GM18870 (cell line): ENCODE data around the gene FAM210A.
"Not testable (repeated sequence)": the region's sequence is repeated elsewhere in the genome, so short reads cannot be mapped to it uniquely, and the experiment has no call there.

Experiments used
- ATAC-seq: cut with Tn5 transposase; IDR thresholded peaks from one replicate; pipeline ENCODE4 v1.9.1; 2021; ENCODE audit warnings: moderate library complexity; ENCODE audit not compliant: unreplicated experiment

Gene FAM210A, protein sequence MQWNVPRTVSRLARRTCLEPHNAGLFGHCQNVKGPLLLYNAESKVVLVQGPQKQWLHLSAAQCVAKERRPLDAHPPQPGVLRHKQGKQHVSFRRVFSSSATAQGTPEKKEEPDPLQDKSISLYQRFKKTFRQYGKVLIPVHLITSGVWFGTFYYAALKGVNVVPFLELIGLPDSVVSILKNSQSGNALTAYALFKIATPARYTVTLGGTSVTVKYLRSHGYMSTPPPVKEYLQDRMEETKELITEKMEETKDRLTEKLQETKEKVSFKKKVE

DNA sequence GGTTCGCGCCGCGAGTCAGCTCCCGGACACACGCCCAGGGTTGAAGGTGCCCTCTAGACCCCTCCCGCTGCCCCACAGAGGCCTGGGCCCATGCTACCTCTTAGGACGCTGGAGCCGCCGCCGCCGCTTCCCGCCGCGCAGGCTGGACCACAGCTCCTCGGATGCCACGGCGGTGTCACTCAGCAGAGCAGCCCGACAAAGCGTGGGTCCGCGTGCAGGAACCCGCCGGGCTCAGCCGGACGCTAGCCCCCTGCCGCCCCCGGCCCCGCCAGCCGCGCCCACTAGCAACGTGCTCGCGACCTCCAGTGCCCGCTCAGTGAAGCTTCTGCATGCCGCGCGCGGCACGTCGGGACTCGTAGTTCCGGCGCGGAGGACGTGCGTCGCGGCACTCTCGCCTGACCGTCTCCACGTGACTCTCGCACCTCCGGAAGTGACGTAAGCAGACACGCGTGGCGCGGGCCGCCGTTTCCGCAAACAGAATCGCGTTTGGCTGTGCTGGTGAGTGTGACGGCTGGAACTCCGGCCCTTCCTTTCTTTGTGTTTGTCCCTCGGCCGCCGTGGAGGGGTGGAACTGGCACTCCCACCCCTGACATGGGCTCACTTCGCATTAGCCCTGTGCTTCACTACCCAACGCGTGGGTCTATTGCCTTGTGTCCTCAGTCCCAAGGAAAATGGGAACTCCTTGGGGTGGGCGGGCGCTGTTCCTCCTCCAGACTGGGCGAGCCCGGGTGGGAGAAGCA is at the start of gene FAM210A, which contains the start of gene RNMT:
FAM210A (minus strand) TSS at position 327 of the 740 bp plus-strand sequence. CDS start 44,481 bp downstream, outside the sequence.
RNMT (plus strand) TSS at position 442 of the 740 bp plus-strand sequence. CDS start 4,845 bp downstream, outside the sequence.
- peak; percentile 75 for ATAC-seq

DNA sequence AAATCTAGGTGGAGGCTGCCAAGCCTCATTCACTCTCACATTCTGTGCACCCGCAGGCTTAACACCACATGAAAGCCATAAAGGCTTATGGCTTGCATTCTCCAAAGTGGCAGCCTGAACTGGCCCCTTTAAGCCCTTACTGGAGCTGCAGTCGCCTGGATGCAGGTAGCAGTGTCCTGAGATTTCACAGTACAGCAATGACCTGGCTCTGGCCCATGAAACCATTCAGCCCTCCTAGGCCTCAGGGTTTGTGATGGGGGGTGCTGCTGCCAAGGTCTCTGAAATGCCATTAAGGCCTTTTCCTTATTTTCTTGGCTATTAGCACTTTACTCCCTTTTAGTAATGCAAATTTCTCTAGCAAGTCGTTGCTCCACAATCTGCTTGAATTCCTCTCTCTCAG is 48.7 kb upstream of the FAM210A start:
- ATAC-seq = no peak

DNA sequence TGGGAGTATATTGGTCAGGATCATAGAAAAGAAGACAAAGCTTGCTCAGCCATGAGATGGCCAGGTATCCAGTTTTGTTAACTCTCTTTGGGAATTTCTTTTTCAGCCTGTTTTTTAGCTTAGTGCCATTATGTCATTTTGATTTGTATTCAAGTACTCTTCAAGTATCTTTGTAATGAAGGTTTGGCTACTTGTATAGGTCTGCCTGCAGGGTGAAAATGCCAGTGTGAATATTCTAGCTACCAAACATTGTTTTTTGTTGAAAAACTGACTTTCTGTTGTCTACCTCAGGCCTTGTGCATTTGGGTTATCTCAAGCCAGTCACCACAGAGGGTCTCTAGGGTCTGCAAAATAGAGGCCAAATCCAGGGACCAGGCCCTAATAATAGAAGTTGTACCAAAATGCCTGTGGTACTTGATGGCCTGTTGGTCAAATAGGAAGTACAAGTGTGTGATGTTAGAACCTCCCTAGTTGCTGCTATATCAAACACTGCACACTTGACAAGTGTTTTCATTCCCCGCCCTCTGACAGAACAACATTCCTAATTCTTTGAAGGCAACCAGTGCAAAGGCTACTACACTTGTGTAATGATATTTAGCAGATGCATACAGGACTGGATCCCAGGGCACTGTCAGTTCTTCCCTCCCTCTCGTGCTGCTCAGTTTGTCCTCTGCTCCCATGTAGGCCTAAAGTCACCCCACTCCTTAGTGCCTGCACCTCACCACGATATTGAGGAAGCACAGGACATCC is 36.5 kb upstream of the FAM210A start:
- ATAC-seq = no peak

DNA sequence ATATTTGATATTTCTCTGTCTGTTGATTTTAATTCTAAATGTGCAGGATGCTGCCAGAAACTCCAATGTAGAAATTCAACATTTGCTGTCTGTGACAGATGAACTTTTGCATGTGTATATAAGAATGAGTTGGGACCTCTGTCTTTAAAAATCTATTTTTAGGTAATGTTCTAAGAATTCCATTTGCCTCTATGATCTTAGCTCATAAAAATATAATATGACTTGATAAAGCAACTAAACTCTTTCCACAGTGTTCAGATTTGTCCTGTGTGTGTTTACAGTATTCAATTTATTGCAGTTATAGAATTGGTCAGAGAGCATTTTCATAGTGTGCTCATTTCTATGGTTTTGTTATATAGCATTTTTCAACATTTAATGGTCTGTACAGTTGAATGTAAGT is 33.7 kb upstream of the FAM210A start:
- ATAC-seq = no peak

DNA sequence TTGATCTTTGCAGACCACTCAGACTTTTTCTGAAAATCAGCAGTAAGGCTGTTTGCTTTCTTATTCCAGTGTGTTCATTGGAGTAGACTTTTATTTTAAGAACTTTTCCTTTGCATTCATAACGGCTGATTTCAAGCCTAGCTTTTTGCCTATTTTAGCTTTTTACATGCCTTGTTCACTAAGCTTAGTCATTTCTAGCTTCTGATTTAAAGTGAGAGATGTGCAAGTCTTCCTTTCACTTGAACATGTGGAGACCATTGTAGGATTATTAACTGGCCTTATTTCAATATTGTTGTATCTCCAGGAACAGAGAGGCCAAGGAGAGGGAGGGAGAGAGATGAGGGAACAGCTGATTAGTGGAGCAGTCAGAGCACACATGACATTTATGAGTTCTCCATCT is 32.3 kb upstream of the FAM210A start:
- no peak for ATAC-seq

DNA sequence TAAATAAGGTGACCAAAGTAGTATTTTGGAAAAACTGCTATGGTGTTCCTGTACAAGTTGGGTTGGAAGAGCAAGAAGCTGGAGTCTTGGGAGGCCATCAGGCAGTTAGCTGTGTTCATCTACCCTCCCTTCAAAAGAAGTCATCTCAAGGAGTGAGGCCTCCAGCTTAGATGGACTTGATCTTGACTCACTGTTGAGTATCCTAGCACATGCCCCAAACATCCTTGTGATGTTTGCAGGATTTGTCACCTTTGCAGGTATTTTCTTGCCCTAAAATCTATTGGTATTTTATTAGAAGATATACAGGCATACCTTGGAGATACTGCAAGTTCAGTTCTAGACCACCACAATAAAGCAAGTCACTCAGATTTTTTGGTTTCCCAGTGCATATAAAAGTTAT is 30.3 kb upstream of the FAM210A start:
- no peak for ATAC-seq

DNA sequence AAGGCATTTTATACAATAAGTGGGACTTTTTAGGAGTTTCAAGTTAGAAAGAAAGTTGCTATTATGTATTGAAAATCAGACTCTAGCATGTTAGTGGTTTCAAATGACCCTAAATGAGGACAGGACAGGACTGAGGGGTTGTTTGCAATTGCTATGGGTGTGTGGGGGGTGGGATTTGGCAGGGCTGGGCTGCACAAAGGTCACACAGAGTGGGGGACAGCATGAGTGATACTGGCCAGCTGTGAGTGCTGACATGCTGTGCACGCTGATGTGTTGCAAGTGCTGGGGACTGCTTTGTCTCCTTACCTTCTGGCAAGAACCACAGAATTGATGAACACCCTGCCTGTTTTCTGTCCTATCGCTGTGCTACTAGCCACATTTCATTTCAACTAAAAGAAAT is 29.9 kb upstream of the FAM210A start:
- ATAC-seq = no peak

DNA sequence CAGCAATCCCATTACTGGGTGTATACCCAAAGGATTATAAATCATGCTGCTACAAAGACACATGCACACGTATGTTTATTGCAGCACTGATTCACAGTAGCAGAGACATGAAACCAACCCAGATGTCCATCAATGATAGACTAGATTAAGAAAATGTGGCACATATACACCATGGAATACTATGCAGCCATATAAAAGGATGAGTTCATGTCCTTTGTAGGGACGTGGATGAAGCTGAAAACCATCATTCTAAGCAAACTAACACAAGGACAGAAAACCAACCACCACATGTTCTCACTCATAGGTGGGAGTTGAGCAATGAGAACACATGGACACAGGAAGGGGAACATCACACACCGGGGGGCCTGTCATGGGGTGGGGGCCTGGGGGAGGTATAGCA is 25.2 kb upstream of the FAM210A start:
- not testable (repeated sequence) for ATAC-seq

DNA sequence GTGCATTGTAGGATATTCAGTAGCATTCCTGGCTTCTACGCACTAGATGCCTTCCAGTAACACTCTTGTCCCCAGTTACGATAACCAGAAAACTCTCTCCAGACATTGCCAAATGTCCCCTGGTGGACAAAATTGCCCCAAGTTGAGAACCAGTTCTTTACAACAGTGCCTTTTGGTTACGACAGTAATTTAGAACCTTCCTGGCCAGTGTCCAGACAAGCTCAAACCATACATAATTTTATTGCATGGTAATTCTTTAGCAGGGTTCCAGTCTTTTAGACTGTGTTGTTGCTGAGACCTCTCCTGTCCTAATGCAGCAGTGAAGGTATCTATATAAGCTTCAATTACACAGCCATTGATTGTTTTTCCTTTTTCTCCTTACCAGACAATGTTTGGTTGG is 20.3 kb upstream of the FAM210A start:
- no peak for ATAC-seq

DNA sequence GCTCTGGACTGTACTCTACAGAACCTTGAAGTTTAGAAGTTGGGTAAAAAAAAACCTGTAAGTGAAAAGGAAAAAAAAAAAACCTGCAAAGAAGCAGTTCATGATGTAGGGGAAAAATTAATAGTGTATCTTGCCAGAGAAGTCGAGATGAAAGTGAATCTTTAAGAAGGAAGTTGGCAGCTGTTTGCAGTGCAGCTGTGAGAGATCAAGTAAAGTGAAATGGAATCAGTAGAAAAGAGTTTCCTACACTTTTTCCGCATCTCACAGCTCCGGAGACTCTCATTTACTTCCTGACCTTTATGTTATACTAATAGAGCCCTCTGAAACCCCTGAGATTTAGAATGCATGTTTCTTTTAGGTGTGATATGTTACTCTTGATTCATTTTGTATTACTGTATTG is 19.3 kb upstream of the FAM210A start:
- ATAC-seq = no peak

DNA sequence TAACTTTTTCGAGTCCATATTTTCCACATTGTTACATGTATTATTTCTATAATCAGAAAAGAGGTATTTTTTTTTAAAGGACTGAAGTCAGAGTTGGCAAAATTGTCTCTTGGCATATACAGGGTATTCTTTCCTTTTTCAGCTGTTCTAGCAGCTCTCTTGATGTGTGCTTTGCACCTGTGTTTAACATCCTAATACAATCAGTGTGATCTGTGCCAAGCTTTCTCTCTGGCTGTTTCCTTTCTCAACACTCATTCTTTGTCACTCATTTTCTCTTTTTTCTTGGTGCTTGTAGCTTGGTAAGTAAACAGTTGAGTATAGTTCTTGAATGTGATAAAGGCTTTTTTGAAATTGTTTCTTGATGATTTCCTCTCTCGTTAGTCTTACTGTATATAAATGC is 9.3 kb upstream of the FAM210A start:
- ATAC-seq = no peak

DNA sequence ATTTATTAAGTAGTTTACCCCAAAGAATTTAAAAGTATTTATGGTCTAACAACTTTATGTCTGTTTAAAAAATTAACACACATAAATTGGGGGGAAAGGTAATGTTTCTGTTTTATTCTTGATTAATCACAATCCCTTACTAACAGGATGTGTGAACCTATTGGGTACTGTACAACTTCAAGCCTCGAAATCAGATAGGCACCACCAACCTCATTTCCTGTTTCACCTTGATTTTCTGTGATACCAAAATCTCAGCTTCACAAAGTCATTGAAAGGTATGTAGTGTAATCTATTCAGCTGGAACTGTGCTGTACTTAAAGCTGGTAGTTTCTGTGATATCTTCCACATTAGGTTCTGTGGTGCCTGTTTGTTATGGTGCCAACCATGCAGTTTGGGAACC is 4.1 kb upstream of the FAM210A start:
- ATAC-seq = no peak

DNA sequence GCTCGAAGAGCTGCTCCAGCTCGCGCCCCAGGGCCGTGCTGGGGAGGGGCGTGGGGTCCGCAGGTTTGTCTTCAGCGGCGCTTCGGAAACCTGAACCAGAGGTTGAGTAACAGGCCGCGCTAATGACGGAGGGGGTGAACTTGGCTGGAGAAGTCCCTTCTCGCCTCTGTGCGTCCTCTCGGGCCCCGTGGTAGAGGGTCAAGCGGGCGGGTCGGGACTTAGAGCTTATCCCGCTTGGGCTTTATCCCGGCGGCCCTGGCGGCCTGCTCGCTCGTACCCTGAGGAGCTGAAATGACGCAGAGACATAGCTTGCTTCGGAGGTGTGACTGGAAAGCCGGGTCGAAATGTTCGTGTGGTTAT is 594 bp upstream of the FAM210A start:
- peak; percentile 4 for ATAC-seq

DNA sequence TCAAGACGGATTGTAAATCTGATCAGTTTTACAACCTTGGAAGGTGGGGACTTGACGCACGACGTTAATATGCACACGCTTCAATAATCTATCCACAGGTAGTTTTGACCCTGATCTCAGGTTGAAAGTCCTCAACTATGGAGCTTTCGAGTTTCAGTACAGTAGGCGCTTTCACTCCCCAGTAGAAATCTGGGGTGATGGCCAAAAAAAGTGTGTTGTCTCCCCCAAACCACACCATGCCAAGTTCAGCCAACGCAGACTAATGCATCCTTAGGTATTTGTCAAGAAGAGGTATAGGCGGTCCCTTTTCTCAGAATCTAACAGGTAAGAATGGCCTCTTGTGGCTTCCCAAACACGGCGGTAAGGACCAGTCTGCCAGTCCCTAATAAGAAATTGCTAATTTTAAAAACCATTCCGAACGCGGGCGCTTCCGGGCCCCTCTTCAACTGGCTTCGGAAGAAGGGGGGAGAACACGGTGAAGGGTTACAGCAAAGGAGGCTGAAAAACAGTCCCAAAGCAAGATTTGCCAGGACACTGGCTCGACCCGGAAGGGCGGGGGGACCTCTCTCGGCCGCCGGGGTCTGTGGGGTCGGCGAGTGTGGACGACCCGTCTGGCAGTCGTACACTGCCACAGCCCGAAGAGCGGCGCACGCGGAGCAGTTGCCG is 659 bp downstream of the FAM210A start:
- ATAC-seq = peak; percentile 10

DNA sequence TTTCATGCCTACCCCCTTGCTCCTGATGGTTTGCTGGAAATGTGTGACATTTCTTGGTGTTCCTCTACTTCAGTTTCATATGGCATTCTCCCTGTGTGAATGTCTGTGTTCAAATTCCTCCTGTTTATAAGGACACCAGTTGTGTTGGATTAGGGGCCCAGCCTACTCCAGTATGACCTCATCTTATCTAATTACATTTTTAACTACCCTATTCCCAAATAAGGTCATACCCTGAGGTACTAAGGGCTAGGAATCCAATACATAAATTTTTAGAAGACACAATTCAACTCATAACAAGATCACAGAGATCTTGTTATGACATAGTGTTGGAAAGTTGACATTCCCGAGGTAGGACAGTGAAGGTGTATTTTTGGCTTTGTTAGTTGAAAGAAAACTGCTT is 5.5 kb downstream of the FAM210A start:
- ATAC-seq = no peak

DNA sequence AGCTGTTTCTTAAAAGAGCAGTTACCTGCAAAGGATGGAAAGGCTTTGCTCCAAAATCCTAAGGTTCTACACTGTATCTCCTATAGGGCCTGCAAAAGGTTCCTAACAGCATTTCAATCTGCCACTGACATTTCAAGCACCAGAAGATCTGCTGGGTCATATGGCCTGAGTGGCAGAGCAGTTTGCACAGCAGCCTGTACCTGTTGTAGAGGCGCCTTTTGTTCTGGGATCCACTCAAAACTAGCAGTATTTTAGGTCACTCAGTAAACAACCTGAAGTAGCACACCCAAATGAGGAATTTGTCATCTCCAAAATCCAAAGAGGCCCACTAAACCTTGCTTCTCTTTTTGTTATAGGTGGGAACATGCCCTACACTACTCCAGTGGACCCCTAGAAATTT is 6.2 kb downstream of the FAM210A start:
- no peak for ATAC-seq

DNA sequence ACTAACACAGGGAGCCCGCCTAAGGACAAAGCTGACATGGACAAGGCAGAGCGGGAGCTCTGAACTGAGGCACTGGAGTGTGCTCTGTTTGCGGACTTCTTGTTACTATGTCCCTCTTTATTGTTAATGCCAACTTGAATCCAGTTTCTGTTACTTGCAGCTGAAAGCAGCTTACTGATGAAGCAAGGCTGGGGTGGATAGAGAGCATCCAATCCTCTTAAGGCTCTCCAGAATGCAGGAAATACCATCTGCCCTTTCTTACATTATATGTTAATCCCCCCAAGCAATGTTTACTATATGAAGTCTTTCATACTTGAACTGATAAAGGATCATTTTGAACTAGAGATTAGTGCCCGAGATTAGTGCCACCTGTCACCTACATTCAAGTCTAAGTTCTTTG is 9.4 kb downstream of the FAM210A start:
- no peak for ATAC-seq

DNA sequence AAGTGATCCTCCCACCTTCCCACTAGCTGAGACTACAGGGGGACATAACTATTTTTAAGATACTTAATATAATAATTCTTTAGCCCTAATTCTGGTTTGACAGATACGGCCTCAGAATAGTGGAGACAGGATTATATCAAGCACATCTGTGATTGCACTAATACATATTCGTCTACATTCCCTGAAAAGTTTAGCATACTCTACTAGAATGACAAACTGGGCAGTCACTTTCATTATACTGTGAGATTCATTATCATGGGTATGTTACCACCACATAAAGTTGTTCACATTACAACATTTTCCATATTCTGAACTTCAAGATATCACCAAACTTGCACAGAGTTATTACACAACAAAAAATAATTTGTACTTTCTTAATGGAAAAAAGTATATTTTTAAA is 11.0 kb downstream of the FAM210A start:
- ATAC-seq = no peak

DNA sequence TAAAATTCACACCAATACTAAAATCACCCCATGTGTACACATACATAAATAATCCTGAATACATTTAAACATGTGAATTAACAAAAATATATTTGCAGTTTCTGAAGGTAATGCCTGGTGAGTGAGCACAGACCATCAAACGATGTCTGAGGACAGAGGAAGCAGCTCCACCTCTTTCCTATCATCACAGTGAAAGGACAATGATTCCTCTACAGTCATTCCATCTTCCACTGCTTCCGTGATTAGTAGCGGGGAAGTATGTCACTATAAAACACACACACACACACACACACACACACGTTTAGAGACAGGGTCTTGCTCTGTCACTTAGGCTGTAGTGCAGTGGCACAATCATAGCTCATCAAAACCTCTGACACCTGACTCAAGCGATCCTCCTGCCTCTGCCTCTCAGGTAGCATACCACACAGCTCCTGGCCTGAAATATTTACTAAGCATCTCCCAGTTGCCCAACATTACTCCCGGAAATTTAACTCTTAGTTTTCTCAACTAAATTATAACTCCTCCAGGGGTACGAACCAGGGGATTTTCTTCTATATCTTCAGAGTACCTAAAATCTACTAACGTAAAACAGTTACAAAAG is 12.8 kb downstream of the FAM210A start:
- no peak for ATAC-seq

DNA sequence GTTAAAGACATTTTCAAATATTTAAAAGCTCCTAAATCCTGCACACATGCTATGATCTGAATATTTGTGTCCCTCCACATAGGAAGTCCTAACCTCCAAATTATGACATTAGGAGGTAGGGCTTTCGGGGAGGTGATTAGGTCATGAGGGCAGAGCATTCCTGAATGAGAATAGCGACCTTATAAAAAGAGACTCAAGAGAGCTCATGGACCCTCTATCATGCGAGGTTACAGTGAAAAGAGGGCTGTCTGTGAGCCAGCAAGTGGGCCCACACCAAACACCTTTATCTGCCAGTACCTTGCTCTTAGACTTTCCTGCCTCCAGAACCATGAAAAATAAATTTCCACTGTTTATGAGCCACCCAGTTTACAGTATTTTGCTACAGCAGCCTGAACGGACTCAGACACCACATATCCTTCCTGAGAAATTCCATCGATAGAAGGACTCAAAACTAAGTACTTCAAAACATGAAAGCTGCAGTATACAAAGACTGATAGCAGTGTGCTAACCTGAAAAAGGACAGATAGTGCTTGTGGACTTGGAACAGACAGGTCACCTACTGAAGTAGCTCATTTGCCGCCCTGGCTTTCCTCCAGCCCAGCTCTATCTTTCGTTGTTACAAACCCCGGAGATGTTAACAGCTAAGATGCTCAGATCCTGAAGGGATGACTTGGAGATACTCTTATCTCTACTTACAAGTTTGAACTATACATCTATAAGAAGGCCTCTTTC is 13.8 kb downstream of the FAM210A start:
- ATAC-seq = no peak
